GM12891 (cell line): Measurements from ENCODE around the gene RHBDL1.
"Not testable (repeated sequence)": the region's sequence is repeated elsewhere in the genome, so short reads cannot be mapped to it uniquely, and the experiment has no call there.

Experiments used
- DNase-seq: peaks from one replicate; pipeline ENCODE4 v3.0.0; 2011; ENCODE audit warnings: low spot score; ENCODE audit not compliant: insufficient read length
- FAIRE-seq: peaks from 2 replicates; lab custom pipeline; 2011; peaks lifted over from hg19 to GRCh38; lab: Jason Lieb, UNC
- PAX5 ChIP-seq: IDR thresholded peaks from 2 replicates; pipeline ENCODE4 v1.6.1; 2011; ENCODE audit warnings: low read length, moderate library complexity, mild to moderate bottlenecking; ENCODE audit not compliant: insufficient read depth, severe bottlenecking
- POLR2A ChIP-seq: IDR thresholded peaks from 2 replicates; pipeline ENCODE4 v1.6.1; 2011; ENCODE audit warnings: low read depth, low read length, control low read depth
- POLR2AphosphoS5 ChIP-seq: IDR thresholded peaks from 2 replicates; pipeline ENCODE4 v1.6.1; 2011; ENCODE audit warnings: low read depth, low read length, control low read depth
- POU2F2 ChIP-seq: IDR thresholded peaks from 2 replicates; pipeline ENCODE4 v1.6.1; 2011; ENCODE audit warnings: low read depth, mild to moderate bottlenecking, control low read depth, low read length, moderate library complexity
- SPI1 ChIP-seq: IDR thresholded peaks from 2 replicates; pipeline ENCODE4 v1.6.1; 2011; ENCODE audit warnings: low read depth, low read length, control low read depth
- TAF1 ChIP-seq: IDR thresholded peaks from 2 replicates; pipeline ENCODE4 v1.6.1; 2011; ENCODE audit warnings: low read depth, low read length, control low read depth

RHBDL1 gene

DNA sequence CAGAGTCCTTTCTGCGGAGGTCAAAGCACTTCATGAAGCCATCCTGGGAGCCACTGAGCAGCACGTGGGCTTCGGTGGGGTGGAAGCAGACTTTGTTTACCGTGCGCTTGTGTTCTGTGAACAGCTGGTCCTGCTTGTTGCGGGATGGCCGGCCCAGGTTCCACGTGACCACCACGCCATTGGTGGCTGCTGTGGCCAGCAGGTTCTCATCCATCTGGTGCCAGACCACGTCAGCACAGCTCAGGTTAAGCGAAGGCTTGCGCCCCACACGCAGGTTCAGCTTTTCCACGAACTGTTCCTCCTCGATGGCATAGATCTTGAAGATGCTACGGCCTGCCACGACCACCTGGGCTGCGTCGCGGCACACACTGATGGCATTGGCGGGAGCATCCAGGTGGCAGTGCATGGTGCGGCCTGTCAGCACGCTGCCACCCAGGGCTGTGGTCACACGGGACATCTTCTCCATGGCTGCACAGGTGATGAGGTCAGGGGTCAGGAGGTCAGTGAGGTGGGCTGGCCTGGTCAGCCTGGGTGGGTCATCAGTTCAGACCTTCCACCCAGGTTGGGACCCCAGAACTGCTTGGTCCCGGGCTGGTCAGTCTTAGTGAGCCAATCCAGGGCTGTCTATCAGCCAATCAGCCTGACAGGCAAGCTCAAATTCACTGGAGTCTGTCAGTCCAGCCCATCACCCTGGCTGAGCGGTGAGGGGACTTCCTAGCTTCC lies 13.9 kb downstream of the RHBDL1 start:
- TF ChIP-seq POLR2A (no peak), POLR2AphosphoS5 (no peak), PAX5 (no peak), TAF1 (no peak), SPI1 (no peak), POU2F2 (no peak)
- DNase-seq (no peak), FAIRE-seq (peak; percentile 84)

DNA sequence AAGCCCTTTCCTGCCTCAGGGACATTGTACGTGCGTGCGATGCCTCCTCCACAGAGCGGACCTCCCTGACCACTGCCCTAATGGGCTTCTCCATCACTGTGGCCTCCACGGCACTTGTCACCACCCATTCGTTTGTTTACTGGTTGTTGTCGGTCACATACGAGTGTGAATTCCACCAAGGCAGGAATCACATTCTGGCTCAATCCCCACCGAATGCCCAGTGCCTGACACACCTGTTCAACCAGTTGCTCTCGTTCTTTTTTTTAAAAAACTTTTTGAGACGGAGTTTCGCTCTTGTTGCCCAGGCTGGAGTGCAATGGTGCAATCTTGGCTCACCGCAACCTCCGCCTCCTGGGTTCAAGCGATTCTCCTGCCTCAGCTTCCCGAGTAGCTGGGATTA lies 15.8 kb downstream of the RHBDL1 start:
- not testable (repeated sequence) for FAIRE-seq, DNase-seq

DNA sequence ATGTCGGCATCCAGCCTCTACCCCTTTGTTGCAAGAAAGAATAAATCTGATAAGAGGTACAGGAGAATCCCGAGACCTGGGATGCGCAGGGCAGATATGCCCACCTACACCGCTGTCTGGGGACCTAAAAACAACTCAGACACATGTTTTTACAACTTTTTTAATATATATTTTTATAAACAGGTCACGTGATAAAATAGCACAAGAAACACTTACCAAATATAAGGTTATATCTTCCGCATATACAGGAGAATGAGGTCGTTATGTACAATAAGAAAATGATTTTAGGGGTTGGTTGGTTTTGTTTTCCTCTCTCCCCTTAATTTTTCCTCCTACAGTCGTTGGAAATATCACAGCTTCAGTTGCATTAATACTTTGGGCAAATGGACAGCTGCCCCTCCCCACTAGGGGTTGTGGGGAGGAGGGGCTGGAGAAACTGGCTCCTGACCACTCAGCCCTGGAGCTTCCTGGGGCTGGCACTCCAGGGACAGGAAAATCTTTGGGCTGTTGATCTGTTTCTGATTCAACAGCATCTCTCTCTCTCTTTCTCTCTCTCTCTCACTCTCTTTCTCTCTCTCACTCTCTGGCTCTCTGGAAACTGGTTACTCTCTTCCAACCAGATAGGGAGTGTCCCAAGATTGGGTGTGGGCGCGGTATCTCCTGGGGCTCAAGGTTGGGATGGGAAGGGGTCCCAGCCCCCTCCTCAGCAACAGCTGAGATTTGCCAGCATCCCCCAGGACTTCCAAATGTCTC lies 17.1 kb downstream of the RHBDL1 start:
- no peak for DNase-seq
- FAIRE-seq: no peak
- no peak for TF ChIP-seq TAF1
- no peak for TF ChIP-seq POU2F2
- TF ChIP-seq SPI1: no peak
- TF ChIP-seq POLR2AphosphoS5: no peak
- TF ChIP-seq POLR2A: no peak
- TF ChIP-seq PAX5: no peak

DNA sequence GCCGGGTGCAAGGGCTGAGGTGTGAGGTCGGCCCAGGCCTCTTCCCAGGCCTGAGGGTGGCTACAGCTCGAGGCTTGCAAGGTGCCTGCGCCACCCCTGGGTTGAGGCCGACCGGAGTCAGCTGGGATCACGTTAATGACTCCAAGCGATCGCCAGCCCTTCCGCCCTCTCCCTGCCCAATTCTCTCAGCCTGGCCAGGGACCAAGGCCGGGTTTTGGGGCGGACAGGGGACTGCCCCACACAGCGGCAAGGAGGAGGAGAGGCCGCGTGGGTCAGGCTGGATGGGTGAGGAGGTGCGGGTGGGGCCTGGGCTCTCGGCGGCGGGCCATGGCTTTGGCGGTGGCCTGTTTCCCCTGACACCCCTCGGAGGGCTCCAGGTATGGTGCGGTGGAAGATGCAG lies 17.9 kb downstream of the RHBDL1 start:
- DNase-seq: no peak
- TF ChIP-seq TAF1 (no peak), POLR2A (no peak), POU2F2 (no peak), PAX5 (no peak), SPI1 (no peak), POLR2AphosphoS5 (no peak)
- no peak for FAIRE-seq

DNA sequence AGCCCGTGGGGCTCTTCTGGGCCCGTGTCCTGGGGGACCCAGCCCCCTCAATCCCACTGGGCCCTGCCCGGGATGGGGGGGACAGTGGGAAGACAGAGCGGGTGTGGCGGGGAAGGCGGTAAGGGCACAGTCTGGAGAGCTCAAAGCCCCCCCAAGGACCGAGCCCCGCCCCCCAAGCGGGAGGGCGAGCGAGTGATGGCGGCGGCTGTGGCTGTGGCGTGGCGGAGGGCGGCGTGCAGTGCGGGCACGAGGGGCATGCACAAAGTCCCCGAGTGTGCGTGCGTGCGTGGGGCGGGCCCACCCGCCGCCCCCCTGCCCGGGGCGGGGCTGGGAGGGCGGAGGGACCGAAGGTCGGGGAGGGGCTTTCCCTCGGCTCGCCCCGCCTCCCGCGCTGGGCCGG lies 18.3 kb downstream of the RHBDL1 start:
- no peak for TF ChIP-seq TAF1
- no peak for TF ChIP-seq POU2F2
- TF ChIP-seq POLR2A: no peak
- no peak for TF ChIP-seq SPI1
- no peak for TF ChIP-seq PAX5
- TF ChIP-seq POLR2AphosphoS5: no peak
- FAIRE-seq: no peak
- DNase-seq: no peak

DNA sequence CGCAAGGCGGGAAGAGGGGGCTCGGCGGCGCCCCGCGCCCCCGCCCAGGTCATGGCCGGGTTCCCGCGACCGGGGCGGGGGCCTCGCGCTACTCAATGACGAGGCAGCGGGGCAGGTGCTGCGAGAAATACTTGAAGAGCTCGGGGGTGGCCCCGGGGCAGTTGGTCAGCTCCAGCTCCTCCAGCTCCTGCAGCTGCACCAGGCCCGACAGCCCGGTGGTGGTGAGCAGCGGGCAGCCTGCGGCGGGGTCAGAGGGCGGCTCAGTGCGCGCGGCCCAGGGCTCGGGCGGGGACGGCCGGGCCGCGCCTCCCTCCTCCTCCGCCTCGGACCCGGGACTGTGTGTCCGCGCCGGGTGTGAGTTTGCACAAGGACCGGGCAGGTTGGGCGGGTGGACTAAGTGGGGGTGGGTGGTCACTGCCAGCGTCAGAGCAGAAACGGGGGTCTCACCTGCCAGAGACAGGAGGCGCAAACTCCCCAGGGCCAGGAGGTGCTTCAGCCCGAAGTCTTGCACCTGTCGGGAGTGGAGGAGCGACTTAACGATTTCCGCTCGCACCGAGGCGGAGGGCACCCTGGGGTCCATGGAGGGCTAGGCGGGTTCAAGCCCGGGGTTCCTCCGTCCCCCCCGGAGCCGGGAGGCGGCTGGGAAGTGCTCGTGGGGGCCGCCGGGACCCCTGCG lies 18.9 kb downstream of the RHBDL1 start:
- TF ChIP-seq TAF1 (no peak), PAX5 (no peak), SPI1 (no peak), POLR2AphosphoS5 (no peak), POU2F2 (no peak), POLR2A (no peak)
- FAIRE-seq: no peak
- no peak for DNase-seq

DNA sequence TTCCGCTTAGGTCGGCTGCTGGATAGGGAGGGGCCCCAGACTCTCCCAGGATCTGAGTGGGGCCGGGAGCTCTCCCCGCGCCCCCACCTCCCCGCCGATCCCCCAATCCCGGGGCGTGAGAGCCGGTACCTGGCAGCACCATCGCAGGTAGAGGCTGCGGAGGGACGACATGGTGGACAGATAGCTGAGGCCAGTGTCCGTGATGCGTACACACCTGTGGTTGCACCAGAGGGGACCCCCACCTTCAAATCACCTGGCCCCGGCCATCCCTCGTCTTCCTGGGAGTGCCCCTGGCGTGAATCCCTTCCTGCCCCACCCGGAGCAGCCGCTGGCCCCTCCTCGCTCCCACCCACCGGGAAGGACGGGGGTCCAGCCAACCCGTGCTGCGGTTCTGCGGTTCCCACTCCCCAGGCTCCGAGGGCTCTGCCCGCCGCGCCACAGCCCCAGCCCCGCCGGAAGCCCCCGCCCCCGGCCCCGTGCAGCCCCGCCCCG lies 19.4 kb downstream of the RHBDL1 start:
- TF ChIP-seq TAF1 (no peak), SPI1 (no peak), PAX5 (no peak), POLR2A (no peak), POLR2AphosphoS5 (no peak), POU2F2 (no peak)
- DNase-seq (no peak), FAIRE-seq (no peak)

DNA sequence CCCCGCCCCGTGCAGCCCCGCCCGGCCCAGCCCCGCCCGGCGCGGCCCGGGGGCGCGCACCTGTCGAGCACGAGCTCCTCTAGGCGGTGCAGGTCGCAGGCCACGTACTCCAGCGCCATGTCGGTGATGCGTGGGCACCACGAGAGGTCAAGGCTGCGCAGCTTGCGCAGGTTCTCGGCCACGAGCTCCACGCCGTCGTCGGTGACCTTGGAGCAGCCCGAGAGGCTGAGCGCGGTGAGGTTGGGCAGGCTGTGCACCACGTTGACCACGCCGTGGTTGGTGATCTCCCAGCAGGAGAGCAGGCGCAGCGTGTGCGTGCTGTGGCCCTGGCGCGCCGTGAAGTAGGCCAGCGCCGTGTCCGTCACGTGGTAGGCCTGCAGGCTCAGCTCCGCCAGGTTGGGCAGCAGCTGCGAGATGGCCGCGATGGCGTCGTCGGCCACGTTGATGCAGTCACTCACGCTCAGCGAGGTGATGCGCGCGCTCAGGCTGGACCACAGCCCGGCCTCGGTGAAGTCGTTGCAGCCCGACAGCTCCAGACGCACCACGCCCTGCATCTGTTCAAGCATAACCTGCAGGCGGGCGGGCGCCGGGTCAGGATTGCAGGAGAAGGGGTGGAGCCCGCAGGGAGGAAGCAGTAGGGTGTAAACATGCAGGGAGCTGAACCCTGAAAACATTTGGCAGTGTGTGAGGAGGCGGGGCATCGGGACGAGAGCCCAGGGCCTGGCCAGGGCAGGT lies 20.1 kb downstream of the RHBDL1 start:
- peak; percentile 87 for FAIRE-seq
- DNase-seq: peak; percentile 78
- TF ChIP-seq POLR2AphosphoS5 (no peak), PAX5 (no peak), POU2F2 (no peak), SPI1 (no peak), POLR2A (no peak), TAF1 (no peak)
